GM21381 (cell line): Measurements from ENCODE around the gene EPPIN.
"Not testable (repeated sequence)": the region's sequence is repeated elsewhere in the genome, so short reads cannot be mapped to it uniquely, and the experiment has no call there.

Experiments
- ATAC-seq: cut with Tn5 transposase; IDR thresholded peaks from one replicate; pipeline ENCODE4 v1.9.1; 2021; ENCODE audit warnings: mild to moderate bottlenecking, moderate library complexity; ENCODE audit not compliant: unreplicated experiment

EPPIN gene

DNA sequence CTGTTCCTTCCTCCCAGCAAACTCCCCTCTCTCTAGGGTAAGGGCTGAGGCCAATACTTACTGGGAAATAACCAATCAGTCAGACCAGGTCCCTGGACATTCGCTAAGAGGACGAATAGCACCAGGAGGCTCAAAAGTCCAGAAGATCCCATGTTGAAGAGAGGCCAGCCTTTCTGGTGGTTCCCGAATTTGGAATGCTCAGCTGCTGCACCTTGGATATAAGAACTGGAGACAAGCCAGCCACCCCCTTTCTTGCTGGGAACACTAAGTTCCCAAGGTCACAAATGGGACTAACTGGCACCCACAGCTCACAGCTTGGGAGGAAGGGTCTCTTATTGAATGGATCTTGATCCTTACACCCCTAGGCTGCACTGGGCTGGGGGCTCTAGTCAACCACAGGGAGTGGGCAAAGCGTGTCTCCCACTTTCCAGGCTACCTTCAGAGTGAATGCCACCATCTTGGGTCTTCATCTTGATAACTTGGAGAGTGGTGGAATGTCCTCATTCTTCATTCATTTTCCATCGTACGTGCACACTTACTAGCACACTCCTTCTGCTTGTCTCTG is at the start of gene EPPIN:
TSS of gene EPPIN (minus strand) at position 196 of the 565 bp plus-strand sequence. CDS start at position 152, 44 bp downstream.
- ATAC-seq, result no peak

DNA sequence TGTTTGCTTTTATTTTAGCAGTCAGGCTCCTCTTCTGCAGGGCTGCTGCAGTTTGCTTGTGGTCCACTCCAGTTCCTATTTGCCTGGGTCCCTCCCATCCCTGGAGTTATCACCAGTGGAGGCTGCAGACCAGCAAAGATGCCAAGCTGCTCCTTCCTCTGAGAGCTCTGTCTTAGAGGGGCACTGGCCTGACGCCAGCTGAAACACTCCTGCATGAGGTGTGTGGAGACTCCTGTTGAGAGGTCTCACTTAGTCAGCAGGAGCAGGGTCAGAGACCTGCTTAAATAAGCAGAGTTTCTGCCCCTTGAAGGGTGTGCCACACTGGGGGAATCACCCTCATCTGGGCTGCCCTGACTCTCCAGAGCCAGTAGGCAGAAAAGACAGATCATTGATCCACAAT is 48.0 kb upstream of the EPPIN start:
- ATAC-seq, result no peak

DNA sequence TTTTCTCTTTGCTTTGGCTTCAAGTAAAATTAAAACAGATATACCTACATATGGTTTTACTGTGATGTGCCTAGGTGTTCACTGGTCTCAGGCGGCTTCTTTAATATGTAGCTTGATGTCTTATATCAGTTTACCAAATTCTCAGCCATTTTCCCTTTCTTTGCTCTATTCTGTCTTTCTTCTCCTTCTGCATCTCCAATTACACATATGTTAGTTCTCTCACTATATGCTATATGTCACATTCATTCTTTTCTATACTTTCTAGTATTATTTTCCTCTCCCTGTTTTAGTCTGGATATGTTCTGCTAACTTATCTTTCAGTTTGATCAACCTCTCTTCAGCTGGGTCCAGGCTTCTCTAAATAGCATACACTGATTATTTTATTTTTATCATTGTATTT is 46.3 kb upstream of the EPPIN start:
- no peak for ATAC-seq

DNA sequence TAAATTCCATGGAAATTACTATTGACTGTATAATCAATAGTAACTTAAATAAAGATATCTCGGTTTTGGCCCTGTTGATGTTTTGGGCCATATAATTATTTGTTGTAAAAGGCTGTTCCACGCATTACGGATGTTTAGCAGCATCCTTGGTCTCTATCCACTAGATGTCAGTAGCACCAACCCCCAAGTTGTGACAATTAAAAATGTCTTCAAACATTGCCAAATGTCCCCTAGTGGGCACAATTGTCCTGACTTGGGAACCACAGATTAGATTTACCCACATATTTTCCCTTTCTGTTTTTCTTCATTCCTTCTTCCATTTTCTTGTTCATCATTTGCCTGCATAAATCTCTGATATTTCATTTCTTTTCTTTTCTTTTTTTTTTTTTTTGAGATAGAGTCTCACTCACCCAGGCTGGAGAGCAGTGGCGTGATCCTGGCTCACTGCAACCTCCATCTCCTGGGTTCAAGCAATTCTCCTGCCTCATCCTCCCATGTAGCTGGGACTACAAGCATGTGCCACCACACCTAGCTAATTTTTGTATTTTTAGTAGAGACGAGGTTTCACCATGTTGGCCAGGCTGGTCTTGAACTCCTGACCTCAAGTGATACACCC is 45.5 kb upstream of the EPPIN start:
- no peak for ATAC-seq

DNA sequence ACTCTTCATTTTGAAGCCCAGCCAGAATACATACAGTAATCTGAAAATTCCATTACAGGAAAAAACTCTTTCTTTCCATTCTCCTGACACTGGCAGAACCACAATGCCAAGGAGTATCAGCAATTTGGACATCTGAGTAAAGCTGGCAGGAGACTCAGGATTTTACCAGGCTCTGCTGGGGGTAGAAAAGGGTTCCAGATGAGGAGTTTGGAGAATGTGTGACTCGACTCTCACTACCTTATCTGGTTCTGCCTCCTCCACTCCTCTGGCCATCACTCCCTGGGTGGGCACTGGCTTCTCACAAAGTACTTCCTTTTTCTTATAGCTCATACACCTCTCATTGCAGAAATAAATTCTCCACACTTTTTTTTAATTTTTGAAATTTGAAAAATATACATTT is 42.5 kb upstream of the EPPIN start:
- ATAC-seq, result no peak

DNA sequence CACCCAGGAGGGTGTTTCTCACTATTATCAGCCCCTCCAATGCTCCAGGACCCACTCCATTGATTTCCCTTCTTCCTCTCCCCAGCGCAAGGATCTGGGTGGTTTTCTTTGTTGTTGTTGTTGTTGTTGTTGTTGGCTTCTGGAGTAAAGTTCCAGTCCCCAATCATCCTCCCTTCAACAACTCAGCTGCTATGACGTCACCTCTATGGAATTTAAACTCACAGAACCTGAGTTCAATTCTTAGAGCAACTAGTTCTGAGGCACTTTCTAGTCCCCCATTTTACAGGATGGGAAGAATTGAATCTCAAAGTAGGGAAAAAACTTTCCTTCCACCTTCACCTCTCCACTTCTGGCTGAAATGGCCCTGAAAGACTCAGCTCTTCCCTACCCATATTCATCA is 41.6 kb upstream of the EPPIN start:
- ATAC-seq, result no peak

DNA sequence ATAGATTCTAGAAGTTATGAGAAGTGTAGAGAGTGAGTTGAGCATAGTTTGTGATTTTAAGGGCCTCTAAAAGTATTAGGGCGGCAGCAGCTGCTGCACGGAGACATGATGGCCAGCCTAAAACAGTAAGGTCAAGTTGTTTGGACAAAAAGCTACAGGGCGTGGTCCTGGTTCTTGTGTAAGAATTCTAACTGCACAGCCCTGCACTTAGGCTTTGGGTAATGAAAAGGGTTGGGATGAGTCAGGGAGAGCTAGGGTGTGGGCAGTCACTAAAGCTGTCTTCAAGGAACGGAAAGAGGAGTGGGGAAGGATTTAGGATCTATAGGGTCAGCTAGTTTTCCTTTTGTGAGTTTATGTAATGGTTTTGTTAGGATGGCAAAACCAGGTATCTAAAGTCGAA is 38.8 kb upstream of the EPPIN start:
- not testable (repeated sequence) for ATAC-seq

DNA sequence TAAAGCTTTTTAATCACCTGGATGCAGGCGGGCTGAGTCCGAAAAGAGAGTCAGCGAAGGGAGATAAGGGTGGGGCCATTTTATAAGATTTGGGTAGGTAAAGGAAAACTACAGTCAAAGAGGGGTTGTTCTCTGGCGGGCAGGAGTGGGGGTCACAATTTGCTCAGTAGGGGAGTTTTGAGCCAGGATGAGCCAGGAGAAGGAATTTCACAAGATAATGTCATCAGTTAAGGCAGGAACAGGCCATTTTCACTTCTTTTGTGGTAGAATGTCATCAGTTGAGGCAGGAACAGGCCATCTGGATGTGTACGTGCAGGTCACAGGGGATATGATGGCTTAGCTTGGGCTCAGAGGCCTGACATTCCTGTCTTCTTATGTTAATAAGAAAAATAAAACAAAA is 37.1 kb upstream of the EPPIN start:
- not testable (repeated sequence) for ATAC-seq

DNA sequence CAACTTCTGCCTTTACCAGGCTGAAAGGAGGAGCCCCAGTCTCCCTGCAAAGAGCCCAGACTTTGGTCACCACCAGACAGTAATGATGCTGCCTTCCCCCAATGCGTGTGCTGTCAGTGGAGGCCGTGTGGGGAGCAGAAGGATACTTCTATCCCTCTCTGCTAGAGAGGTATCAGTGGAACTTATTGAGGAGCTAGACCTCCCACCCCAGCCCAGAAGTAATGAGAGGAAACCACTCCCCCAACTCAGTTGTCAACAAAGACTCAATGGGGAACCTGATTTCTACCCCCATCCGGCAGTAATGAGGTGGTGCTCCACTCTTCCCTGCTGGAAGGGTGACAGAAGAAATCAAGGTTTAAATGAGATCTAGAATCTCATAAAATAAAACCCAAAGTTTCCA is 36.3 kb upstream of the EPPIN start:
- no peak for ATAC-seq

DNA sequence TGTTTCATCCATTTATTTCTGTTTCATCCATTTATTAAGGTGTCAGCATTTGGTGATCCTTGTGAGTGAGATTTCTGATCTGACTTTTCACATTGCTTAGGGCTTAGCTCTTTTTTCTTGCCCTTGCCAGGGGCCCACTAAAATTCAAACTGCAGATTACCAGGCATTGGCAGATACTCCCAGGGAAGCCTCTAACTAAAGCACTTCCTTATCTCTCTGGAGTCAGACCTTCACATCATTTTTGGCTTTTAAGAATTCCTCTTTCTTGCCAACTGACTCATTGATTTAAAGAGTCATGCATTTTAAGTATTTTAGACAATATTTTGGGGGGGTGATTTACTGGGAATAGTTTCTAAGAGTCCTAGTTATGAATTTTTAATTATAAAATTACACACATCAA is 34.5 kb upstream of the EPPIN start:
- no peak for ATAC-seq

DNA sequence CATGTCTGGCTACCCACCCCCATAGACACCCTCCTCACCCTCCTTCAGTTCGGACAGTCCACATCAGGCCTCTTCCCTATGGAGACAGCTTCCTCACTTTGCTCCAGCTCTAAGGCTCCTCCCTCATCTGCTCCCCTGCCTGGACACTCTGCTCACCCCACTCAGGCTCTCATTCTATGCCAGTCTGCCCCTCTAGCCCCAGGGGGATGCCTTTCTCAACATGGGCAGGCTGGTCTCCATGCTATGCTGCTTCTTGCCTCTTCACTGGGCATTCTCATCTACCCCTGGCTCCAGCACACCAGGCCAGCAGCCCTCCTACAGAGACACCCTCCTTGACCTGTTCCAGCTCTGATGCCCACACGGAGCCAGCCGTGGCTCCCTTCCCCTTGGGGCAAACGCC is 32.0 kb upstream of the EPPIN start, which contains the start of gene WFDC8:
TSS of gene WFDC8 (minus strand) at position 101 of the 400 bp plus-strand sequence. CDS start at position 64, 37 bp downstream.
- no peak for ATAC-seq

DNA sequence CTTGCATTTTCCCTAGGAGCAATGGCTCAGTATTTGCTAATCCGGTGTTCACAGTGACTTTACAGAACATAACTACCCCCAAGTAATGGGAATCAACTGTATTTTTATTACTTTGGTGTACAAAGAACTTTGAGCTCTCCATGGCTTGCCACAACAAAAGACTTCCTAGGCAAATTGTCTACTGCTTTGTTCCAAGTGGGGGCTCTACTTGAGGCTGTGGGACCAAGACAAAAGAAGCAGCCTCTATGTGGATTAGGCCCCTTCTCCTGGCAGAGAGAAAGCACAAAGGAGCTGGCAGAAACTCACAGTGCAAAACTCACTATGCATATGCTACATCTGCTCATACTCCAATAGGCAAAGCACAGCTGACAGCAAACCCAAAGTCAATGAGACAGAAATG is 31.0 kb upstream of the EPPIN start:
- no peak for ATAC-seq

DNA sequence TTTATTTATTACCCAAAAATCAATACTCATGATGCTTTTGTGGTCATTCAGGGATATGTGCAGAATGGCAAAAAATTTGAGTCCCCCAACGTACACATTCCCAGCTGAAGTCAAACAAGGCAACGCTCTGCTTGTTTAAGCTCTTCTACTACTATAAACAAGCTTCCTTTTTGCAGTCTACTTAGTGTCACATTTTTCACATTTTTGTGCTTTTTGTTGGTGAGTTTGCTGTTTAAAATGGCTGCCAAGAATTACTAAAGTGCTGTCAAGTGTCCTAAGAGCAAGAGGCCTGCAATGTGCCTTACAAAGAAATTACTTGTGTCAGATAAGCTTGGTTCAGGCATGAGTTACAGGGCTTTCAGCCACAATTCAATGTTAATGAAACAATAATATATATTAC is 29.8 kb upstream of the EPPIN start:
- ATAC-seq, result no peak

DNA sequence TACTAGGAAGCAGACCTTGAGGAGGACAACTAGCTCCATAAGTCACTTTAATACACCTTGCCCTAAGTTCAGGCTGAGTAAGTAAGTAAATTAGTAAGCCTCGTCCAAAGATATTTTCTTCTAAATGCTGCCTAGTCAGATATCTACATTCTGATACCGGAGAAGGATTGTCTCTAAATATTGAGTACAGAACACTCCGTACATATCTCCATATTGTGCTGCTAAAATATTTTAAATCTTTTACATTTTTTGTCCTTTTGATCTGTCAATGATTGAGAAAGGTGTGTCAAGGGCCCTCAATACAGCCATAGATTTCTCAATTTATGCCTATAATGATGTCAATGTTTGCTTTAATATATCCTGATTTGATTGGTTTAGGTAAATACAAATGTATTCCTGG is 28.7 kb upstream of the EPPIN start:
- ATAC-seq, result no peak

DNA sequence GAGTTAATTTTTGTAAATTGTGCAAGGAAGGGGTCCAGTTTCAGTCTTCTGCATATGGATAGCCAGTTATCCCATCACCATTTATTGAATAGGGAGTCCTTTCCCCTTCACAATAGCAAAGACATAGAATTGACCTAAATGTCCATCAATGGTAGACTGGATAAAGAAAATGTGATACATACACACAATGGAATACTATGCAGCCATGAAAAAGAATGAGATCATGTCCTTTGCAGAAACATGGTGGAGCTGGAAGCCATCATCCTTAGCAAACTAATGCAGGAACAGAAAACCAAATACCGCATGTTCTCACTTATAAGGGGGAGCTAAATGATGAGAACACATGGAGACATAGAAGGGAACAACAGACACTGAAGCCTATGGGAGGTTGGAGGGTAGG is 22.4 kb upstream of the EPPIN start:
- not testable (repeated sequence) for ATAC-seq

DNA sequence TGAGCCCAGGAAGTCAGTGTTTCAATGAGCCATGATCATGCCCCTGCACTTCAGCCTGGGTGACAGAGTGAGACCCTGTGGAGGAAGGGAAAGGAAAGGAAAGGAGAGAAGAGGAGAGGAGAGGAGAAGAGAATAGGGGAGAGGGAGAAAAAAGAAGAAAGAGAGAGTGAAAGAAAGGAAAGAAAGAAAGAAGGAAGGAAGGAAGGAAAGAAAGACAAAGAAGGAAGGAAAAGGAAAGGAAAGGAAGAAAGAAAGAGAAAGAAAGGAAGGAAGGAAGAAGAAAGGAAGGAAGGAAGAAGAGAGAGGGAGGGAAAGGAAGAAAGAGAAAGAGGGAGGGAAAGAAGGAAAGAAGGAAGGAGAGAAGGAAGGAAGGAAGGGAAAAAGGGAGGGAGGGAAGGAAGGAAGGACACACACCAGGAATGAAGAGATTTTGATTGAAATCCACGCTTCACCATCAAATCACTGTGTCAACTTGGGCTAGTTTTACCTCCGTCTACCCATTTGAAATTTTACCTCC is 17.6 kb upstream of the EPPIN start:
- ATAC-seq, result no peak

DNA sequence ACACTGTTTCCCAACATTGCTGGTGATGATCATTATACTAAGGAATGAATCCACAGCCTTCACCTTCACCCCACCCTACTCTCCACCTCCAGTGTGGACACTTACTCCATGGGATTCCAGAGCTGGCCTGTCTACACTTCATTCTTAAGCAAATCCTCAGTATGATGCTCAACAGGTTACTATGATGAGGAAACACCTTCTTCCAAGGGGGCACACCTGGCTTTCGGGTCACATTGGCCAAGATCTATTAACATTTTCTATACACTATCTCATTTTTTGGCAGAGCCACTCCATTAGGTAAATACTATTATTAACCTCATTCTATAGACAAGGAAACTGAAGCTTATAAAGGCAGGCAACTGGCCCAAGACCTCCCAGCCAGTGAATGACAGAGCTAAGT is 8.0 kb upstream of the EPPIN start:
- ATAC-seq, result no peak

DNA sequence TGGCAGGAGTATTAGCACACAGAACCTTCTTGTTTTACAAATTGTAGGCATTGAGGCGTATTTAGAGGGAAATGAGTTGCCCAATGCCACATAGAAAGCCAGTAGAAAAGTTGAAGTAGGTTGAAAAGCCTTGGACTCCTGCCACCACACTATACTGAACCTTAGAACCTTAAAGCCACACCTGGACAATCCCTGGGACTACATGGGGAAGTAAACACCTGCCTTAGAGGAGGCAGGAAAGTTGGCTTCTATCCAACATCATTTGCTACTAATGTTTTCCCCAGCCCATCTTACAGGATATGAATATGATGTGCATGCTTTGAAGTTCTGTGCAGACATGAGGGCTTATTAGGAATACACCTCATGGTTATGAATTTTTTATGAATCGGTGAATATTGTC is 5.3 kb upstream of the EPPIN start:
- no peak for ATAC-seq

DNA sequence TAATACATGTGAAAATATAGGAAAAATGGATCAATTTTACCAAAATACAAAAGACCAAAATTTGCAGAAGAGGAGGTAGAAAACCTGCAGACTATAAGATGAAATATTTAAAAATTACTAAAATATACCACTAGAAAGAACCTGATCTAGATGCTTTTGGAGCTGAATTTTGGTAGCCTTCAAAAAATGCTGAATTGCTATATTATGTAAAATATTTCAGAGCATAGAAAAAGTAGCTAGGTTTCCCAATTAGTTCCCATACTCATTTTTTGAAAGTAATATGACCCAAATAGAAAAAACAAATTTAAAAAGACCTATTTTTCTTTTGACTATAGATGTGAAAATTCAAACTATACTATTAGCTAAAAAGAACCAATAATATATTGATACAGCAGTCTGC is 3.6 kb upstream of the EPPIN start:
- no peak for ATAC-seq

DNA sequence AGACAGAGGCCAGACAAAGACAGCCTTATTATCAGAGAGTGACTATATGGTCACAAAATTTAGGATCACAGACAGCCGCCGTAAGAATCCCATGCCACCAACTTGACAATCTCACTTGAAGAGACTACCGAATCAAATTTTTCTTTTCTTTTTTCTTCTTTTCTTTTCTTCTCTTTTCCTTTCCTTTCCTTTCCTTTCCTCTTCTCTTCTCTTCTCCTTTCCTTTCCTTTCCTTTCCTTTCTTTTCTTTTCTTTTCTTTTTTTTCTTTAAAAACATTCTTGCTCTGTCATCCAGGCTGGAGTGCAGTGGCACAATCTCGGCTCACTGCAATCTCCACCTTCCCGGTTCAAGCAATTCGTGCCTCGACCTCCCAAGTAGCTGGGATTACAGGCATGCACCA is 1.2 kb upstream of the EPPIN start:
- ATAC-seq, result no peak

DNA sequence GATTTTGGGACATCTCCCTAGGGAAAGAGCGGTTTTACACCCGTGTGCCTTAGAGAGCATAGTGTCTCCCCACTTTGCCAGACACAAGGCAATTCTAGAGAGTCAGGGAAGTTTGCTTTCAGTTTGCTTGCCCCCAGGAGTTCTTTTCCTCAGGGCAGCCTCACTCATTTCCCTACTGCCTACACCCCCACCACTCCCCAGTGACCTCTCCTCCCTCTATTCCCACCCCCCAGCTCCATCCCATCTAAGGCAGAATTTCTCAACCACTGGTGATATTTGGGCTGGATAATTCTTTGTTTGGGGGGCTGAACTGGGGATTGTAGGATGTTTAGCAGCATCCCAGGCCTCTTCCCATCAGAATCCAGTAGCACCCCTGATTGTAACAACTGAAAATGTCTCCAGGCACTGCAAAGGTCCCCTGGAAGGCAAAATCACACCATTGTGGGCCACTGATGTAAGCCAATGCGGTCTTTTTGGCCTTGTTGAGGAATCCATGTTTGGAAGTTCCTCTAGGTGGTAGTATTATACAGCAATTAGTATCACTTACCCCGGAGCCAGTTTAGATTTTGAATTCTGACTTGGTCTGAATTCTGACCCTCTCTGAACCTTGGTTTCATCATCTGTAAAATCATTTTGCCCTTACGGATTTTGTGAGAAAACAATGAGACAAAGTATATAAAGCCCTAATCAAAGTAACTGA is 1.3 kb downstream of the EPPIN start:
- no peak for ATAC-seq

DNA sequence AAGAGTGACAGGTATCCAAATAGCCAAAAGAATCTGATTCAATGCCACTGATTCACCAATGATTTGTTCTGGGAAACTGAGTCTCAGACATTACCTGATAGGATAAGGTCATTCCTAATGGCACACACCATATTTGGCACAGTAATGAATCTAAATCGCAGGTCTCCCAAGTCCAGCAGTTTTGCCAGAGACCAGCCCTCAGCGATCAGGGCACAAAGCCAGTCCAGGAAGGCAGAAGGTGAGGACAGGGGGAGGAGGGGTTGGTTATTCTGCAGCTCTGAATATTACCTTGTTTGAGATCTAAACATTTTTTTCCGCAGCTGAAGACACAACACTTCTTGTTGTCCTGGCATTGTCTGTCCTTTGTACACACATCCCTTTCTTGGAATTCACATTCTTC is 1.9 kb downstream of the EPPIN start:
- no peak for ATAC-seq
